ENCODE data around the gene PGRMC2.

The PGRMC2 gene

DNA sequence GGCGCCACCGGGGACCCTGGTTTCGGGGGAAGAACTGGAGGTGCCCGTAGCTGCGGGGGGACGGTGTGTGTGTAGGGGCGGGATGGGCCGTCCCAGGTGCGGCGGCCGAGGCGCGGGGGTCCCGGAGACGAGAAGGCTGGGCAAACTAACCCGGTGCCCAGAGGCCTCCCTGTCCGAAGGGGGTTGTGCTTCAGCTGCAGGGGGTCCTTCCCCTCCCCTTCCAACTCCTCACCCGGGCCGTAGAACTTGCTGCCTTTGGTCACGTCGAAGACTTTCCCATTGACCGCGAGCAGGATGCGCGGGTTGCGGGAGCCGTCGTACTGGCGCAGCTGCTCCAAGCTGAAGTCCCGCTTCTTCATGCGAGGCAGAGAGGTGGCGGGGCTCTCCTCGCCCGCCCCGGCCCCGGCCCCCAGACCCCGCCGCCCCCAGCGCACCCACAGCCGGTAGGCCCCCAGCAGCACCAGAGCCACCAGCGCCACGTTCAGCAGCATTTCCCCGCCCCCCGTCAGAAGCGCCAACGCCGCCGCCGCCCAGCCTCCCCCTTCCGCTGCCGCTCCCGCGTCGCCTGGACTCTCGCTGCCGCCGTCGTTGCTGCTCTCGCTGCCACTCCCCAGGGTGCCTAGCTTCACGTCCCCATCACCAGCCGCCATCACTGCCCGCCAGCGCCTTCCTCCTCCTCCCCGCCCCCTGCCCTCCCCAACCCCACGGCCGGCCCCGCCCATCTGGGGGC is at the start of gene PGRMC2:
Gene PGRMC2 (minus strand): TSS at position 673 of the 730 bp plus-strand sequence. CDS start 23 bp downstream, at position 650.
- DNase-seq, result no peak

DNA sequence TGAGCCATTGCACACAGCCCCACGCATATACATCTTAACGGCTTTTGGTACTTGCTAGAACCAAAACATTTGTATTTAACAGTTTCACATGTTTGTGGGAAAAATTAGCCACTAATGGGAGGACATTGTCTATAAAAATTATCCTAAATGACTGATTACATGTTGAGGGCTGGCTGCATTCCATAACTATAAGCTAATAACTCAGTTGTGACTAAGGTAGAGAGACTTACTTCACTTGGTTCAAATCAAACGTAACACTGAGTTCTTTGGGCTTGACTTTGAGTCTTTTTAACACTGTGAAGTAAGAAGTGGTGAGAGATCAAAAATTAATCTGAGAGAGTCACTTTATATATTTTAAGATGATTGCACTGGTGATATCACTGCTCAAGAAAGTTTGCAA is 47.9 kb upstream of the PGRMC2 start:
- DNase-seq, result no peak

DNA sequence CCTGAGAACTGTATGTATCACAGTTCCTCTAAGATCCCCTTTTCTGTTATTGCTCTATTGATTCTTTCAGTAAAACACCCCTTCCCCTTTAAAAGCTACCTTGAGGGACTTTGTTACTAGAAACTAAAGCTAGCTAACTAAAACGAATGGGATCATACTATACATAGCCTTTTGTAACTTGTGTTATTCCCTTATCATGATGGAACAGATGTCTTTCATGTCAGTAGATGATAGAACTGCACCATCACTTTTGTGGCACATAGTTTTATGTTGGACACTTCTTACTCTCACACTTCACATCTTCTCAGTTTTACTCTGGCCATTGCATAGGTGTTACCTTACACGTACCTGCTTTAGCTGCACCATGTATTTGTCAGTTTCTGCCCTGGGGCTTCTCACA is 46.6 kb upstream of the PGRMC2 start:
- no peak for DNase-seq

- no peak for DNase-seq
These were observed 45.9 kb upstream of the PGRMC2 start for GRCh38 chr4:128333309-128334018.

- DNase-seq, result no peak
These were observed 44.5 kb upstream of the PGRMC2 start for GRCh38 chr4:128332081-128332480.

GRCh38 chr4:128329638-128330037 is 42.0 kb upstream of the PGRMC2 start:
- DNase-seq, result no peak

DNA sequence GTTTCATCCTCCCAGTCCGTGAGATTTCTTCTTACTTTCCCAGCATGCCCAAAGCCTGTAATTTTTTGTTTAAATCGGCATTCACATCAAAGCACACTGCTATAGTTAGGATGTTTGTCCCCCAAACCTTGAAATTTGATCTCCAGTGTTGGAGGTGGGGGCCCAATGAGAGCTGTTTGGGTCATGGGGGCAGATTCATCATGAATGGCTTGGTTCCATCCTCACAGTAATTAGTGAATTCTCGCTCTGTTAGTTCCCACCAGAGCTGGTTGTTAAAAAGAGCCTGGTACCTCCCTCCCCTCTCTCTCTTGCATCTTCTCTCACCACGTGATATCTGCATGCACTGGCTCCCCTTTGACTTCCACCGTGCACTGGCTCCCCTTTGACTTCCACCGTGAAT is 40.5 kb upstream of the PGRMC2 start:
- DNase-seq, result no peak

DNA sequence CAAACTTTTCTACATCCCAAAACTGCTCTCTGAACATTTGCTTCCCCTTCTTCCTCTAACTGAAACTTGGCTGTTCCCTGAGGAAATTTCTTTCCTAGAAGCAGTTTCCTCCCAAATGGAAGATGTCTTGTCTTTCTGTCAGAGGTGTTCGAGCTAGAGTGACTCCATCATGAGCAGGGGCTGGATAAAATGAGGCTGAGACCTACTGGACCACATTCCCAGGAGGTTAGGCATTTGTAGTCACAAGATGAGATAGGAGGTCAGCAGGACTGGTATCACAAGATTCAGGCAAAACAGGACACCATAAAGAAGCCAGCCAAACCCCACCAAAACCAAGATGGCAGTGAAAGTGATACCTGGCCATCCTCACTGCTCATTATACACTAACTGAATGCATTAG is 35.8 kb upstream of the PGRMC2 start:
- DNase-seq, result no peak

- DNase-seq, result no peak
These were observed 35.4 kb upstream of the PGRMC2 start for GRCh38 chr4:128322986-128323385.

- DNase-seq, result no peak
These were observed 34.7 kb upstream of the PGRMC2 start for GRCh38 chr4:128322311-128322710.

- no peak for DNase-seq
These were observed 33.0 kb upstream of the PGRMC2 start for GRCh38 chr4:128320656-128321055.

DNA sequence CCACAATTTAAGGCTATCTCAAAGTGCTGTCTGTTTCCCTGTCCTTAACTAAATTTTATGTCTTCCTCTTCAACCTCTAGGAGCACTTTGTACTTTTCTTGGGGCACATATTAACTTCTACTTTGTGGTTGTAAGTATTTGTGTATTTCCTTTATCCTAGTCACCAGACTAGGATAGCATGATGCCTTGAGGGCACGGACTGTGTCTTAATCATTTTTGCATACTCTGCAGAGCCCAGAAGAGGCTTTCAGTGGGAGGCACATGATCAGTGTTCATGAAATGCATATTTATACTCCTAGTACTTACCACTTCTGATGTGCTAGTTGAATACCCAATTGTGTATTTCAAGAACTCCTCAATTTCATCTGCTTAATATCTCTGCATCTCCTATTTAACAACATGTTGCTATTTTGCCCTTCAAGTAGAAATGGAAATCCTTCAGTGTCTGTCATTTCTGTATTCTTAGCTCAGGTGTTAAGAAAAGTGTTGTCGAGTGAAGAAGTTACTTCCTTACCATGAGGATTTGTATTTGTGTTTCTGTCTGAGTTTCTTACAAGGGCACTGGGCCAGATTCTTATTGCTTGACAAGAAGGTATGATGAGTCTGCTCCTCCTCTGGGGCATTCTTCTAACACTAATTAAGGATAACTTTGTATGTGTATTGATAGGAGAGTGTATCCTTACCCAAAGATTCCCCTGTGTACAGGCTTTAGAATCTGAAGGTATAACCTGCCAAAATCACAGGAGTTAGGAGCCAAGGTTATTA is 28.3 kb upstream of the PGRMC2 start:
- no peak for DNase-seq

DNA sequence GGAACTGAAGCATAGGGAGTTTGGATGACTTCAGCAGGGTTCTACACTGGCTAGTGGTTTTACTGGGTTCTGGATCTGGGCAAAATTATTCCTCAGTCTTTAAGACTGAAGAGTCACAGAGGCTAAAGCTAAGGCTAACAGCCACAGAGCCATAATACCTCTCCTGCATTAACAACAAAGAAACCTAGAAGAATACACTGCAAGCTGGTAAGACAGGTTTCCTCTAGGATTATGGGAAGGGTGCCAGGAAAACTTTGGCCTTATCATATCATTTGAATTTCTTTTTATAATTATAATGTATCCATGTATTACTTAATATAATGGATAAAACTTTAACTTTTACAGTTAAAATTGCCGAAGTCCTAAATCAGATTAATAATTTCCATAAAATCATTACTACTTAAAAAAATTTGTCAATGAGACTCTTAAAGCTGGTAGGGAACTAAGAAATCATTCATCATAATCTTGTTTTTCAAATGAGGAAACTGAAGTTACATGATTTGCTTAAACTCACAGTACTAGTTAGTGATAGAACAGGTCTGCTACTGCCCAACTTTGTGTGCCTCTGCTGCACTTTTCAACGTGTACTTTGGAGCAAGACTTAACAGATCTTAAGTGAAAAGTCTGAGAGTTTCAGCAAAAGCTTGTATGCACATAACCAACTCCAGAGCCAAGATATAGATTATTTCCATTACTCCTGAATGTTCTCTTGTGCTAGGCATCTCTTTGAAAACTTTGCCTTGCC is 24.2 kb upstream of the PGRMC2 start:
- no peak for DNase-seq

GRCh38 chr4:128310266-128310697 is 22.7 kb upstream of the PGRMC2 start:
- DNase-seq, result no peak

DNA sequence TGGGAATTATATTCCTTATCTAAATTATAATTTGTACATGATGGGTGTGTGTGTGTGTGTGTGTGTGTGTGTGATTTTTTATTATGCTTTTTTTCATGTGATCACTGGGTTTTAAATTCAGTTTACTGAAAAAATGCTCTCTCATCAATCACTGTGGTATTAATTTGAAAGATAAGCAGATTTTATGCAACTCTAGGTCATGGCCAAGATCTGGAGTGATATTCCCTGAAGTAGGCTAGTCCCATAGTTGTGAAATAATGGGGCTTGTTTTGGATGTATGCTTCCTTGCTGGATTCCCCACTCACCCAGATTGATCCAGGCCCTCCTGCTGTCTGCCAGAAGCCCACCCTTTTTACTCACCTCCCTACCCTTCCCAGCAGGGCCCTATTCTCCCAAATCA is 22.0 kb upstream of the PGRMC2 start:
- no peak for DNase-seq

DNA sequence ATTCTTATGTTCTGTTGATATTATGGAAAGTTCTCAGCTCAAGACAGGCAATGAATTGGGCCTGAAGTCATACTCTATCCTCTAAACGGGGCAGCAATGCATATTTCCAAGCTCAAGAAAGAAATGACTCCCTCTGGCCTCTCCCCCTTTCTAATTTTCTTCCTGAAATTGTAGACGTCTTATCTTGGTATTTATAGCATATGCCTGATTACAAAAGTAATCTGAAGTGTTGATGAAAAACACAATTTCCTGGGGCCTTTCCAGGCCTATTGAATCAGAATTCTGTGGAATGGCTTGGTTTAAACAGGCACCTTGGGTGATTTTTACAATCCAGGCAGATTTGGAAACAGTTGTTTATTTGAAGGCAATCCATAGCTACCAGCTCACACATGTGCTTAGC is 21.4 kb upstream of the PGRMC2 start:
- no peak for DNase-seq

- no peak for DNase-seq
These were observed 19.5 kb upstream of the PGRMC2 start for GRCh38 chr4:128307123-128307571.

DNA sequence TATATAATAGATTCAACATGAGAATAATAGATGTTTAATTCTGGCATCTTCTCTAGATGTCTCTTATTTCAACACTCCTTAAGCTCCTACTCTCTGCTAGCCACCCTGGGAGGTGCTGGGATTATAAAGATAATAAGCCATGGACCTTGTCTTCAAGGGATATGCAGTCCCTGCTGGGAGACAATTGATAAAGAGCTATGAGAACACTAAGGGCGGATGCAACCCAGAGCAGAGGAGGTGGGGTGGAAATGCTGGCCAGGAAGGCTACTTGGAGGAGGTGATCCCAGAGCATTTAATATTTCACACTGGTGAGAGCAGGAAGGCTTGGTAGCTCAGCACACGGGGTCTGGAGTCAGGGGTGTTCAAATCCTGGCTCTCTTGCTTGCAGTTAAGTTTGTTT is 18.3 kb upstream of the PGRMC2 start:
- no peak for DNase-seq

- DNase-seq, result no peak
These were observed 16.4 kb upstream of the PGRMC2 start for GRCh38 chr4:128303986-128304385.

- DNase-seq, result no peak
These were observed 15.8 kb upstream of the PGRMC2 start for GRCh38 chr4:128303405-128303785.

DNA sequence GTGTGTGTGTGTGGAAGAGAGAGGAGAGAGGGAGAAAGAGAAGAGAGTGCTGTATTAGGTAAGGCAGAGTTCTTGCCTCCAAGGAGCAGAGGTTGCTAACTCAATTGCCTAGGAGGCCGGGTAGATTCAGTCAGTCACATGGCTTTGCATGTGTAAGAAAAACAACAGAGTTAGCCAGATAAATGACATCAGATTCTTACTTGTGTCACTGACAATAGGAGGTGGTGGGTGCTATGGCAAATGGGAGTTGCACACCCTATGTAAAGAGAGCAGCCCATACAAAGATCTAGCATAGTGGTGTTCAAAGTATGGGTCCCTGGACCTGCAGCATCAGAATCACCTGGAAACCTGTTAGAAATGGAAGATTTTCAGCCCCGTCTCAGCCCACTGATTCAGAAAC is 14.4 kb upstream of the PGRMC2 start:
- no peak for DNase-seq

DNA sequence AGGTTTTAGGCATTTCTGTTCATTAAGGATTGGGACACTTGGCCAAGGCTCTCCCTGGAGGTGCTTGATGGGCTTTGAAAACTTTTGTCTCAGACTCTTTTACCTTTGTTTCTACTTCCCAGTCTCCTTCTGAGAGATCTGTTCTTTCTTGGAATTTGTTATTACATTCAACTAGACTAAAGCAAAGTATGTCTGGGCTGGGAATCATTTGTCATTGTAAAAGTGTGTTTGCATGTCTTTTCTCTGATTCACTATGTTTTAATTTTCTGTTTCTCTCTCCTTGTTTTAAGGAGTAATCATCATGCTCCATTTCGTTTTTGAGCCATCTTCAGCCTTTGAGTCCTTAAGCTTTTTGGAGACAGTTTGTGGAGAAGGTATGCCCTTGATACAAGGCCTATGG is 12.2 kb upstream of the PGRMC2 start:
- DNase-seq, result no peak

DNA sequence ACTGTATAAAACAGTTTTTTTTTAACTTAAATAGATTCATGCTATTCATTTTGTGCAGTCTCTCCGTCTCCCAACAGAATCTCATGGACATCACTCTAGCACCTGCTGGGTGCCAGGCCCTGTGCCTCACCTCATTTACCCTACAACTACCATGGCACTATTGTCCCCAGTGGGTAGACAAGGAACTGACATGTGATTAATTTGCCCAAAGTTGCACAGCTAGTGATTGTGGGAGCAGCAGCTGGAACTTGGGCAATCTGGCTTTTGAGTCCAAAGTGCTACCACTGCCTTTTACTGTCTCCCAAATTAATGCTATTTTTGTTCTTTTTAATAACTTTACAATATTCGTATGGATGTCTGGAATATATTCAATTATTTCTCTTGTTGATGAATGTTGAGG is 11.2 kb upstream of the PGRMC2 start:
- no peak for DNase-seq
